K562 (cell line): ENCODE data around the gene MYOZ2. TPM values are rescaled to one million over a fixed set of nuclear protein-coding genes. Genes with fewer than 3 reads are reported as not detected.

ENCODE experiments used
- DPF2 ChIP-seq: fragments of 450-650 bp; IDR thresholded peaks from 2 replicates; pipeline ENCODE4 v1.6.1; 2016
- ESRRA ChIP-seq: fragments of 450-650 bp; IDR thresholded peaks from 2 replicates; pipeline ENCODE4 v1.6.1; 2014; ENCODE audit warnings: low read depth, mild to moderate bottlenecking, moderate library complexity, borderline replicate concordance
- LARP7 ChIP-seq: fragments of 450-650 bp; IDR thresholded peaks from 2 replicates; pipeline ENCODE4 v1.6.1; 2016
- MAZ ChIP-seq, 2 experiments: fragments of 450-650 bp in 1 of 2; sonication (generic) in 1 of 2; formaldehyde crosslinking; IDR thresholded peaks in 1 of 2; conservative IDR thresholded peaks in 1 of 2; 2 replicates each; pipeline versions ENCODE4 v1.4.0 to v1.5.0; 2020; ENCODE audit warnings: mild to moderate bottlenecking in 1 of 2, missing genetic modification reagents in 1 of 2
- MBD2 ChIP-seq: sonication (generic); IDR thresholded peaks from 2 replicates; pipeline ENCODE4 v1.6.1; 2016; ENCODE audit warnings: low read depth, borderline replicate concordance
- NBN ChIP-seq: fragments of 450-650 bp; IDR thresholded peaks from 2 replicates; pipeline ENCODE4 v1.6.1; 2016; ENCODE audit warnings: low read depth, mild to moderate bottlenecking
- NCOA2 ChIP-seq, 2 experiments: fragments of 450-650 bp; IDR thresholded peaks; 2 replicates each; pipeline ENCODE4 v1.6.1; 2018; ENCODE audit warnings: mild to moderate bottlenecking in 2 of 2, moderate library complexity in 1 of 2; ENCODE audit not compliant: partially characterized antibody in 2 of 2
- NFRKB ChIP-seq: fragments of 450-650 bp; IDR thresholded peaks from 2 replicates; pipeline ENCODE4 v1.6.1; 2016; ENCODE audit warnings: low read depth
- PHF8 ChIP-seq: fragments of 200-600 bp; sonication (generic); IDR thresholded peaks from 2 replicates; pipeline ENCODE4 v1.6.1; 2012; ENCODE audit warnings: mixed run types, mild to moderate bottlenecking, inconsistent platforms, low read length, moderate library complexity, borderline replicate concordance
- TAF9B ChIP-seq: fragments of 450-650 bp; IDR thresholded peaks from 2 replicates; pipeline ENCODE4 v1.6.1; 2018; ENCODE audit warnings: mild to moderate bottlenecking; ENCODE audit not compliant: partially characterized antibody
- TBP ChIP-seq: optimal IDR thresholded peaks from 2 replicates; pipeline ENCODE3; 2011; ENCODE audit warnings: low read depth, low read length, improper control_type of control experiment
- XRCC5 ChIP-seq: fragments of 200-400 bp; formaldehyde crosslinking; IDR thresholded peaks from 2 replicates; pipeline ENCODE4 v1.6.1; 2017; ENCODE audit warnings: low read depth, mild to moderate bottlenecking, low read length
- YY1 ChIP-seq, 3 experiments: IDR thresholded peaks; 2 replicates each; pipeline ENCODE4 v1.6.1; 2011; ENCODE audit warnings: low read length in 2 of 3, mild to moderate bottlenecking in 2 of 3, moderate library complexity in 2 of 3, borderline replicate concordance in 1 of 3, control low read depth in 1 of 3, low read depth in 1 of 3; ENCODE audit not compliant: insufficient read depth in 3 of 3, insufficient replicate concordance in 2 of 3, control insufficient read depth in 1 of 3, insufficient read length in 1 of 3; ENCODE audit errors: extremely low read depth in 1 of 3
- ZEB2 ChIP-seq: fragments of 450-650 bp; IDR thresholded peaks from 2 replicates; pipeline ENCODE4 v1.6.1; 2016
- ZFPM2 ChIP-seq: fragments of 250-450 bp; sonication (Bioruptor Pico); IDR thresholded peaks from 2 replicates; pipeline ENCODE4 v1.5.1; 2022; ENCODE audit warnings: mild to moderate bottlenecking
- ZNF282 ChIP-seq: sonication (generic); formaldehyde crosslinking; IDR thresholded peaks from 2 replicates; pipeline ENCODE4 v1.8.1; 2023; ENCODE audit warnings: missing genetic modification reagents
- ZNF431 ChIP-seq: sonication (generic); formaldehyde crosslinking; IDR thresholded peaks from 2 replicates; pipeline ENCODE4 v1.8.0; 2022; ENCODE audit warnings: mild to moderate bottlenecking, missing genetic modification reagents
- polyA plus RNA-seq, 8 experiments: library from polyadenylated mRNA; depleted of rRNA in 4 of 8; stranded (reverse) in 5 of 8; unstranded in 3 of 8; fragments of >200 nt; fragmentation: Nextera tagmentation in 2 of 8; fragmentation: Illumina TruSeq in 1 of 8; extraction: Ambion mirVana in 2 of 8; extraction: Trizol in 1 of 8; gene quantifications; 2 replicates each; pipeline versions ENCODE4 v1.2.1 to v1.2.3, GENCODE V29; 2011 to 2014; ENCODE audit warnings: inconsistent platforms in 1 of 8, missing spikeins in 1 of 8
- total RNA-seq, 7 experiments: library from RNA; depleted of rRNA in 6 of 7; stranded (reverse); fragments of >200 nt in 6 of 7; fragmentation: Illumina TruSeq in 2 of 7; extraction: Trizol in 2 of 7; gene quantifications; 2 replicates each; pipeline versions ENCODE4 v1.2.1 to v1.2.3, GENCODE V29; 2011 to 2021; ENCODE audit warnings: low replicate concordance in 1 of 7
- TF ChIP-seq, protein P1 (sequence below): sonication (generic); formaldehyde crosslinking; IDR thresholded peaks from 2 replicates; pipeline ENCODE4 v1.4.0; 2020; ENCODE audit warnings: mild to moderate bottlenecking, missing genetic modification reagents
- TF ChIP-seq, protein P2 (sequence below), 2 experiments: fragments of 450-650 bp; IDR thresholded peaks; 2 replicates each; pipeline ENCODE4 v1.6.1; 2016
- TF ChIP-seq, protein P3 (sequence below): fragments of 200-800 bp; sonication (Bioruptor generic); IDR thresholded peaks from 2 replicates; pipeline ENCODE4 v1.6.1; 2017; ENCODE audit warnings: missing genetic modification characterization, missing compliant biosample characterization
- TF ChIP-seq, protein P4 (sequence below), 2 experiments: IDR thresholded peaks; 2 replicates each; pipeline ENCODE4 v1.6.1; 2011; ENCODE audit warnings: borderline replicate concordance in 1 of 2, control low read depth in 1 of 2, low read depth in 1 of 2, low read length in 1 of 2, mild to moderate bottlenecking in 1 of 2, mixed read lengths in 1 of 2, moderate library complexity in 1 of 2; ENCODE audit not compliant: insufficient read depth in 1 of 2, insufficient read length in 1 of 2, poor library complexity in 1 of 2, severe bottlenecking in 1 of 2; ENCODE audit errors: extremely low read depth in 1 of 2

Gene MYOZ2
- total and polyA plus RNA-seq, 9 of the 15 experiments (the other 6 are each of a cell fraction or from before 2014, with no cell fraction given), result not detected

DNA sequence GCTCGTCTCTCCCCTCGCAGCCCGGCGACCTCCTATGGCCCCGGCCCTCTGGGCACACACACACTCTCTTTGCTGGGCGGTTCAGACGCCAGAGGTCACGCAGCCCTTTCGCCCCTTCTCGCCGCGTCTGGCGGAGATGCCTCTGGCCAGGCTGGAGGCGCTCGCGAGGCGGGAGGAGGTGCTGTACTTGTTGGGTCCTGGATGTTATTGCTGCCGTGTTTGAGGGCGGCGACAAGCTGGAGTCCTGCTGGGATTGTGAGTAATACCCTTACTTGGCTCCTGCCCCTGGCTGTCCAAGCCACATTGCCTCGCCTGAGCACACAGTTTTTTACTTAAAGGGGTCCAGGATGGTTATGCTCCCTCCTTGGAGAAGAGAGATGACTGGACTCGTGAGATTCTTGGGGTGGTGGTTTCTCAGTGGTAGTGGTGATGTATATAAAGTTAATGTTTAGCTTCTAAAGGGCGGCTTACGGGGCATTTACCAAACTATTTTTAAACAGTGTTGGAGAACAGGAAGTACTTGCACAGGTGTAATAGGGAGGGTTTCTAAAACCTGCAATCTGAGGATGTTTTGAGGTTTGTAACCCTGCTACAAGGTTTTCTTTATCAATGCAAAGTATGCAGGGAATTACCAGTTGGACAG, 77.5 kb downstream of the MYOZ2 start (continued):
- TF ChIP-seq YY1 (IDR thresholded peaks at IDR 0.05; ENCODE audit: borderline replicate concordance in 1 of 3, control insufficient read depth in 1 of 3, extremely low read depth in 1 of 3, insufficient read depth in 3 of 3, insufficient read length in 1 of 3, insufficient replicate concordance in 2 of 3, low read depth in 1 of 3, low read length in 2 of 3), result peak in 2 of 3 experiments; percentile 18 to 50
- TF ChIP-seq MAZ (CRISPR knock-in tag; conservative IDR thresholded peaks at IDR 0.05 in 1 of 2, IDR thresholded peaks at IDR 0.05 in 1 of 2), result peak in 1 of 2 experiments; percentile 37; a peak in 3 of 4 replicates
- TF ChIP-seq, protein P1, sequence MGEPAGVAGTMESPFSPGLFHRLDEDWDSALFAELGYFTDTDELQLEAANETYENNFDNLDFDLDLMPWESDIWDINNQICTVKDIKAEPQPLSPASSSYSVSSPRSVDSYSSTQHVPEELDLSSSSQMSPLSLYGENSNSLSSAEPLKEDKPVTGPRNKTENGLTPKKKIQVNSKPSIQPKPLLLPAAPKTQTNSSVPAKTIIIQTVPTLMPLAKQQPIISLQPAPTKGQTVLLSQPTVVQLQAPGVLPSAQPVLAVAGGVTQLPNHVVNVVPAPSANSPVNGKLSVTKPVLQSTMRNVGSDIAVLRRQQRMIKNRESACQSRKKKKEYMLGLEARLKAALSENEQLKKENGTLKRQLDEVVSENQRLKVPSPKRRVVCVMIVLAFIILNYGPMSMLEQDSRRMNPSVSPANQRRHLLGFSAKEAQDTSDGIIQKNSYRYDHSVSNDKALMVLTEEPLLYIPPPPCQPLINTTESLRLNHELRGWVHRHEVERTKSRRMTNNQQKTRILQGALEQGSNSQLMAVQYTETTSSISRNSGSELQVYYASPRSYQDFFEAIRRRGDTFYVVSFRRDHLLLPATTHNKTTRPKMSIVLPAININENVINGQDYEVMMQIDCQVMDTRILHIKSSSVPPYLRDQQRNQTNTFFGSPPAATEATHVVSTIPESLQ (CRISPR knock-in tag), result 0 out of 2 replicates have a peak, but pooled peaks have one; percentile 6
- TF ChIP-seq TBP, result peak; percentile 39
- no peak for TF ChIP-seq ZNF282 (CRISPR knock-in tag)
- 0 out of 2 replicates have a peak, but pooled peaks have one; percentile 36 for TF ChIP-seq DPF2
- no peak for TF ChIP-seq LARP7
- 0 out of 2 replicates have a peak, but pooled peaks have one; percentile 3 for TF ChIP-seq MBD2
- TF ChIP-seq NBN, result 0 out of 2 replicates have a peak, but pooled peaks have one; percentile 31
- TF ChIP-seq ZEB2, result no peak
- no peak for TF ChIP-seq XRCC5
- peak; percentile 20; the same call in 1 of the 2 replicates for TF ChIP-seq ZNF431 (CRISPR knock-in tag)
- 0 out of 2 replicates have a peak, but pooled peaks have one; percentile 24 for TF ChIP-seq PHF8
- TF ChIP-seq, protein P2, sequence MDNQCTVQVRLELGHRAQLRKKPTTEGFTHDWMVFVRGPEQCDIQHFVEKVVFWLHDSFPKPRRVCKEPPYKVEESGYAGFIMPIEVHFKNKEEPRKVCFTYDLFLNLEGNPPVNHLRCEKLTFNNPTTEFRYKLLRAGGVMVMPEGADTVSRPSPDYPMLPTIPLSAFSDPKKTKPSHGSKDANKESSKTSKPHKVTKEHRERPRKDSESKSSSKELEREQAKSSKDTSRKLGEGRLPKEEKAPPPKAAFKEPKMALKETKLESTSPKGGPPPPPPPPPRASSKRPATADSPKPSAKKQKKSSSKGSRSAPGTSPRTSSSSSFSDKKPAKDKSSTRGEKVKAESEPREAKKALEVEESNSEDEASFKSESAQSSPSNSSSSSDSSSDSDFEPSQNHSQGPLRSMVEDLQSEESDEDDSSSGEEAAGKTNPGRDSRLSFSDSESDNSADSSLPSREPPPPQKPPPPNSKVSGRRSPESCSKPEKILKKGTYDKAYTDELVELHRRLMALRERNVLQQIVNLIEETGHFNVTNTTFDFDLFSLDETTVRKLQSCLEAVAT (IDR thresholded peaks at IDR 0.05), result 0 out of 4 replicates have a peak, but pooled peaks of 1 of the 2 experiments have one; percentile 45
- TF ChIP-seq NFRKB, result peak; percentile 2; the same call in 1 of the 2 replicates
- TF ChIP-seq, protein P3, sequence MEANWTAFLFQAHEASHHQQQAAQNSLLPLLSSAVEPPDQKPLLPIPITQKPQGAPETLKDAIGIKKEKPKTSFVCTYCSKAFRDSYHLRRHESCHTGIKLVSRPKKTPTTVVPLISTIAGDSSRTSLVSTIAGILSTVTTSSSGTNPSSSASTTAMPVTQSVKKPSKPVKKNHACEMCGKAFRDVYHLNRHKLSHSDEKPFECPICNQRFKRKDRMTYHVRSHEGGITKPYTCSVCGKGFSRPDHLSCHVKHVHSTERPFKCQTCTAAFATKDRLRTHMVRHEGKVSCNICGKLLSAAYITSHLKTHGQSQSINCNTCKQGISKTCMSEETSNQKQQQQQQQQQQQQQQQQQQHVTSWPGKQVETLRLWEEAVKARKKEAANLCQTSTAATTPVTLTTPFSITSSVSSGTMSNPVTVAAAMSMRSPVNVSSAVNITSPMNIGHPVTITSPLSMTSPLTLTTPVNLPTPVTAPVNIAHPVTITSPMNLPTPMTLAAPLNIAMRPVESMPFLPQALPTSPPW (CRISPR knock-in tag), result peak; percentile 43; the same call in 1 of the 2 replicates
- TF ChIP-seq ZFPM2 (CRISPR knock-in tag), result no peak
- TF ChIP-seq TAF9B, result peak; percentile 16
- peak; percentile 68; the same call in 1 of the 2 replicates for TF ChIP-seq ESRRA
- TF ChIP-seq, protein P4, sequence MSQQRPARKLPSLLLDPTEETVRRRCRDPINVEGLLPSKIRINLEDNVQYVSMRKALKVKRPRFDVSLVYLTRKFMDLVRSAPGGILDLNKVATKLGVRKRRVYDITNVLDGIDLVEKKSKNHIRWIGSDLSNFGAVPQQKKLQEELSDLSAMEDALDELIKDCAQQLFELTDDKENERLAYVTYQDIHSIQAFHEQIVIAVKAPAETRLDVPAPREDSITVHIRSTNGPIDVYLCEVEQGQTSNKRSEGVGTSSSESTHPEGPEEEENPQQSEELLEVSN (IDR thresholded peaks at IDR 0.05; ENCODE audit: borderline replicate concordance in 1 of 2, extremely low read depth in 1 of 2, insufficient read depth in 1 of 2, insufficient read length in 1 of 2, low read depth in 1 of 2, low read length in 1 of 2, poor library complexity in 1 of 2, severe bottlenecking in 1 of 2), result peak in 1 of 2 experiments; percentile 26
- TF ChIP-seq NCOA2 (IDR thresholded peaks at IDR 0.05; ENCODE audit: partially characterized antibody in 2 of 2), result no peak
